GM12878 (cell line): ENCODE measurements around the gene RREB1. TPM values are rescaled to one million over a fixed set of nuclear protein-coding genes. Genes with fewer than 3 reads are reported as not detected.

Experiments
- ATAC-seq: fragments of 200-7000 bp; cut with Tn5 transposase; 3 replicates; pipeline ENCODE4 v1.9.1; 2020; ENCODE audit warnings: mild to moderate bottlenecking, moderate library complexity
- BruUV-seq: library from RNA; stranded (reverse); fragments of 400-500 nt; replicated peaks from 2 replicates; lab custom pipeline; 2021; lab: Mats Ljungman, UMichigan
- CTCF ChIA-PET: fragments of 300-600 bp; sonication (Branson Sonifier 250); formaldehyde crosslinking; extraction: SDS; loops from one replicate; lab custom pipeline; 2021; ENCODE audit warnings: inconsistent platforms; lab: Yijun Ruan, JAX
- POLR2A ChIA-PET: fragments of 350-600 bp; formaldehyde crosslinking; extraction: SDS; loops from one replicate; lab custom pipeline; 2021; ENCODE audit warnings: inconsistent platforms; lab: Charles Lee
- RAD21 ChIA-PET: fragments of 300-600 bp; sonication (Branson Sonifier 250); formaldehyde crosslinking; loops from one replicate; lab custom pipeline; 2023; ENCODE audit warnings: antibody characterized with exemption; ENCODE audit not compliant: unreplicated experiment; lab: Charles Lee
- SMC1A ChIA-PET: fragments of 300-600 bp; sonication (Branson Sonifier 250); formaldehyde crosslinking; loops from one replicate; lab custom pipeline; 2023; ENCODE audit not compliant: unreplicated experiment, uncharacterized antibody; lab: Charles Lee
- DNase-seq: peaks from one replicate; pipeline ENCODE4 v3.0.0-alpha.2; 2011; ENCODE audit warnings: low read depth, low spot score
- FAIRE-seq: peaks from 3 replicates; lab custom pipeline; 2011; peaks lifted over from hg19 to GRCh38; lab: Jason Lieb, UNC
- H2AFZ ChIP-seq: 2 replicates; pipeline ENCODE4 v1.6.0; 2011; ENCODE audit warnings: low read depth, low read length, control low read depth; ENCODE audit not compliant: control insufficient read depth
- H3K27ac ChIP-seq: 2 replicates; pipeline ENCODE4 v1.5.1; 2011; ENCODE audit warnings: control low read depth; ENCODE audit not compliant: control insufficient read depth, insufficient read depth
- H3K27me3 ChIP-seq, 2 experiments: replicated peaks in 1 of 2; 2 replicates each; pipeline versions ENCODE4 v1.6.0 to v1.6.1; 2011; ENCODE audit warnings: low read length in 1 of 2; ENCODE audit not compliant: control insufficient read depth in 2 of 2, insufficient read depth in 2 of 2
- H3K36me3 ChIP-seq, 2 experiments: 2 replicates each; pipeline ENCODE4 v1.5.1; 2011; ENCODE audit warnings: low read length in 1 of 2; ENCODE audit not compliant: control insufficient read depth in 2 of 2, insufficient read depth in 2 of 2
- H3K4me1 ChIP-seq: 2 replicates; pipeline ENCODE4 v1.6.1; 2011; ENCODE audit warnings: mild to moderate bottlenecking, low read length, moderate library complexity, mixed read lengths; ENCODE audit not compliant: control insufficient read depth, insufficient read depth
- H3K4me2 ChIP-seq: 2 replicates; pipeline ENCODE4 v1.6.0; 2011; ENCODE audit warnings: control low read depth; ENCODE audit not compliant: control insufficient read depth, insufficient read depth
- H3K4me3 ChIP-seq: fragments of 200-600 bp; sonication (generic); 2 replicates; pipeline ENCODE4 v1.5.1; 2016
- H3K79me2 ChIP-seq: 2 replicates; pipeline ENCODE4 v1.6.0; 2011; ENCODE audit warnings: low read length; ENCODE audit not compliant: control insufficient read depth, insufficient read depth
- H3K9ac ChIP-seq: 2 replicates; pipeline ENCODE4 v1.8.0; 2011; ENCODE audit warnings: low read length, control low read depth, mixed read lengths; ENCODE audit not compliant: control insufficient read depth, insufficient read depth
- H3K9me3 ChIP-seq: replicated peaks from 3 replicates; pipeline ENCODE4 v1.5.1; 2011; ENCODE audit warnings: mild to moderate bottlenecking, low read length; ENCODE audit not compliant: control insufficient read depth, insufficient read depth
- H4K20me1 ChIP-seq: 2 replicates; pipeline ENCODE4 v1.6.0; 2011; ENCODE audit not compliant: control insufficient read depth, insufficient read depth
- EP300 ChIP-seq, 2 experiments: fragments of 150-350 bp in 1 of 2; IDR thresholded peaks; 2 replicates each; pipeline ENCODE4 v1.6.1; 2011 to 2012; ENCODE audit warnings: low read depth in 2 of 2, low read length in 2 of 2, borderline replicate concordance in 1 of 2, improper control_type of control experiment in 1 of 2, inconsistent platforms in 1 of 2; ENCODE audit not compliant: control insufficient read depth in 1 of 2
- MYC ChIP-seq: IDR thresholded peaks from 2 replicates; pipeline ENCODE4 v1.6.1; 2011; ENCODE audit warnings: mild to moderate bottlenecking, low read length, moderate library complexity, inconsistent platforms; ENCODE audit not compliant: insufficient read depth, insufficient replicate concordance, insufficient read length, severe bottlenecking
- NRF1 ChIP-seq: conservative IDR thresholded peaks from 2 replicates; pipeline ENCODE4 v1.6.1; 2011; ENCODE audit warnings: mild to moderate bottlenecking, low read depth, low read length, improper control_type of control experiment
- RAD21 ChIP-seq: IDR thresholded peaks from 2 replicates; pipeline ENCODE4 v1.6.1; 2011; ENCODE audit warnings: mild to moderate bottlenecking, low read depth, low read length, moderate library complexity; ENCODE audit not compliant: insufficient read depth
- TCF7 ChIP-seq: IDR thresholded peaks from 2 replicates; pipeline ENCODE4 v1.6.1; 2014; ENCODE audit warnings: antibody characterized with exemption, borderline replicate concordance
- ZBTB11 ChIP-seq: fragments of 450-650 bp; formaldehyde crosslinking; IDR thresholded peaks from 2 replicates; pipeline ENCODE4 v1.5.0; 2022; ENCODE audit warnings: mild to moderate bottlenecking, missing genetic modification characterization
- WGBS: methylation state at CpG from one replicate; pipeline ENCODE4 v1.1.6; 2016; ENCODE audit warnings: low lambda C conversion rate; ENCODE audit not compliant: insufficient replicate concordance, insufficient coverage; ENCODE audit errors: missing lambda C conversion rate; 5-methylcytosine and 5-hydroxymethylcytosine counted together
- in situ Hi-C: fragments of 300-500 bp; cut with MboI; formaldehyde crosslinking; loops from 9 replicates; pipeline ENCODE4 v1.14.3; 2018; ENCODE audit warnings: mixed read lengths
- intact Hi-C: fragments of 100-400 bp; cut with micrococcal nuclease; formaldehyde crosslinking; loops from one replicate; pipeline ENCODE4 v1.14.2; 2022; ENCODE audit not compliant: unreplicated experiment
- polyA plus RNA-seq, 11 experiments: library from polyadenylated mRNA; depleted of rRNA in 4 of 11; unstranded in 6 of 11; stranded (reverse) in 5 of 11; fragments of >200 nt; fragmentation: Nextera tagmentation in 4 of 11; fragmentation: Illumina TruSeq in 1 of 11; extraction: Ambion mirVana in 4 of 11; extraction: Trizol in 1 of 11; gene quantifications; 1 replicate in 1 of 11; 2 replicates in 10 of 11; pipeline versions ENCODE4 v1.2.1 to v1.2.3, GENCODE V29; 2011 to 2016; ENCODE audit warnings: inconsistent platforms in 2 of 11, missing spikeins in 2 of 11, low read depth in 1 of 11
- total RNA-seq, 4 experiments: library from RNA; depleted of rRNA in 3 of 4; stranded (reverse); fragments of >200 nt in 3 of 4; fragmentation: Illumina TruSeq in 1 of 4; extraction: Trizol in 1 of 4; gene quantifications; 2 replicates each; pipeline versions ENCODE4 v1.2.1 to v1.2.3, GENCODE V29; 2013 to 2021
- TF ChIP-seq, protein P1 (sequence below): IDR thresholded peaks from 2 replicates; pipeline ENCODE4 v1.6.1; 2011; ENCODE audit warnings: mild to moderate bottlenecking, low read depth, low read length, moderate library complexity; ENCODE audit not compliant: insufficient replicate concordance
- TF ChIP-seq, protein P2 (sequence below): fragments of 450-650 bp; IDR thresholded peaks from 2 replicates; pipeline ENCODE4 v1.6.1; 2016; ENCODE audit warnings: mild to moderate bottlenecking
- TF ChIP-seq, protein P3 (sequence below): IDR thresholded peaks from 2 replicates; pipeline ENCODE4 v1.6.1; 2012; ENCODE audit warnings: low read depth, low read length, improper control_type of control experiment

Gene RREB1
- total and polyA plus RNA-seq, 10 of the 15 experiments (the other 5 are each of a cell fraction or from before 2014, with no cell fraction given), result 1.9 to 30.3 (median 8.6) TPM

DNA sequence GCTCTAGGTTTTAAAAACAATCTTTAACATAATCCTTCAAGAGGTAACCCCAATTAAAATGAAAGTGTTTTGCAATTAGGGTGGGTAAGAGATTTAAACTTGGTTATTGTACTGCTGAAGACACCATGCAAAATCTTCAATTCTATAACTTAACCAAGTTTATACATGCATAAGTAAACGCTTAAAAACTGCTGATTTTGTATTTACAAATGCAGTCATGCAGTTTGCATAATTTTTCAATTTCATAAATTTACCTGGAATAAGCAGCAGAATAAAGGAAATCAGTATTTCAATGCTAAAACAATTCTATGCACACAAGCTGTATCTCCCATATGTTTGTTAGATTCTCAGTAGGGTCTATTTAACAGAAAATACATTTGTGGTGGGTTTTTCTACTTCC, 182.3 kb downstream of the RREB1 start (continued):
- TF ChIP-seq TCF7 (no peak), EP300 (IDR thresholded peaks at IDR 0.05; ENCODE audit: borderline replicate concordance in 1 of 2, control insufficient read depth in 1 of 2, low read depth in 2 of 2, low read length in 2 of 2) (no peak), MYC (no peak), RAD21 (no peak)
- TF ChIP-seq, protein P1, sequence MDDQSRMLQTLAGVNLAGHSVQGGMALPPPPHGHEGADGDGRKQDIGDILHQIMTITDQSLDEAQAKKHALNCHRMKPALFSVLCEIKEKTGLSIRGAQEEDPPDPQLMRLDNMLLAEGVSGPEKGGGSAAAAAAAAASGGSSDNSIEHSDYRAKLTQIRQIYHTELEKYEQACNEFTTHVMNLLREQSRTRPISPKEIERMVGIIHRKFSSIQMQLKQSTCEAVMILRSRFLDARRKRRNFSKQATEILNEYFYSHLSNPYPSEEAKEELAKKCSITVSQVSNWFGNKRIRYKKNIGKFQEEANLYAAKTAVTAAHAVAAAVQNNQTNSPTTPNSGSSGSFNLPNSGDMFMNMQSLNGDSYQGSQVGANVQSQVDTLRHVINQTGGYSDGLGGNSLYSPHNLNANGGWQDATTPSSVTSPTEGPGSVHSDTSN, result no peak
- TF ChIP-seq, protein P2, sequence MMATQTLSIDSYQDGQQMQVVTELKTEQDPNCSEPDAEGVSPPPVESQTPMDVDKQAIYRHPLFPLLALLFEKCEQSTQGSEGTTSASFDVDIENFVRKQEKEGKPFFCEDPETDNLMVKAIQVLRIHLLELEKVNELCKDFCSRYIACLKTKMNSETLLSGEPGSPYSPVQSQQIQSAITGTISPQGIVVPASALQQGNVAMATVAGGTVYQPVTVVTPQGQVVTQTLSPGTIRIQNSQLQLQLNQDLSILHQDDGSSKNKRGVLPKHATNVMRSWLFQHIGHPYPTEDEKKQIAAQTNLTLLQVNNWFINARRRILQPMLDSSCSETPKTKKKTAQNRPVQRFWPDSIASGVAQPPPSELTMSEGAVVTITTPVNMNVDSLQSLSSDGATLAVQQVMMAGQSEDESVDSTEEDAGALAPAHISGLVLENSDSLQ, result no peak

GRCh38 chr6:7292596-7293255, 185.0 kb downstream of the RREB1 start:
- ChIA-PET CTCF (interaction anchor here (1.5 kb wide), 1 partner anchor 17 kb away, joined by 7 read pairs; no protein-coding TSS in a partner anchor), POLR2A (interaction anchor here (0.6 to 1.2 kb wide), 2 partner anchors 19 to 164 kb away, joined by 3 to 9 read pairs; no protein-coding TSS in a partner anchor), RAD21 (interaction anchor here (1.7 kb wide), 1 partner anchor 15 kb away, joined by 8 read pairs; no protein-coding TSS in a partner anchor), SMC1A (interaction anchor here (1.1 to 1.8 kb wide), 3 partner anchors 13 to 18 kb away, joined by 3 to 9 read pairs (median 3); no protein-coding TSS in a partner anchor)
- in situ Hi-C loops, result no loop called here
- Histone ChIP-seq H3K4me2 (no peak overlapping the region), H3K9me3 (no peaks in the 10 kb centered on the region), H2AFZ (no peak overlapping the region), H4K20me1 (no peaks in the 10 kb centered on the region), H3K79me2 (no peaks in the 10 kb centered on the region), H3K27ac (no peak overlapping the region), H3K4me1 (no peaks in the 10 kb centered on the region), H3K4me3 (no peak overlapping the region), H3K27me3 (no peaks in the 10 kb centered on the region), H3K9ac (no peak overlapping the region), H3K36me3 (peaks cover 5 to 19% of the 10 kb centered on the region in 2 experiments)
- BruUV-seq, result no TSS peak
- intact Hi-C loops, result no loop called here
- no peak for ATAC-seq
- no peak for DNase-seq
- whole genome bisulfite sequencing, result 90% methylated on average over 6 of the region's 6 CpGs
- FAIRE-seq, result no peak
- TF ChIP-seq, protein P3, sequence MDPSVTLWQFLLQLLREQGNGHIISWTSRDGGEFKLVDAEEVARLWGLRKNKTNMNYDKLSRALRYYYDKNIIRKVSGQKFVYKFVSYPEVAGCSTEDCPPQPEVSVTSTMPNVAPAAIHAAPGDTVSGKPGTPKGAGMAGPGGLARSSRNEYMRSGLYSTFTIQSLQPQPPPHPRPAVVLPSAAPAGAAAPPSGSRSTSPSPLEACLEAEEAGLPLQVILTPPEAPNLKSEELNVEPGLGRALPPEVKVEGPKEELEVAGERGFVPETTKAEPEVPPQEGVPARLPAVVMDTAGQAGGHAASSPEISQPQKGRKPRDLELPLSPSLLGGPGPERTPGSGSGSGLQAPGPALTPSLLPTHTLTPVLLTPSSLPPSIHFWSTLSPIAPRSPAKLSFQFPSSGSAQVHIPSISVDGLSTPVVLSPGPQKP, result no peak
- TF ChIP-seq TCF7 (no peak), NRF1 (no peak), ZBTB11 (no peak)
